ENCODE results near the gene CLASP1. TPM values are rescaled to one million over a fixed set of nuclear protein-coding genes. Genes with fewer than 3 reads are reported as not detected.

CLASP1 gene
- polyA plus RNA-seq (2013) = 25.3 TPM

DNA sequence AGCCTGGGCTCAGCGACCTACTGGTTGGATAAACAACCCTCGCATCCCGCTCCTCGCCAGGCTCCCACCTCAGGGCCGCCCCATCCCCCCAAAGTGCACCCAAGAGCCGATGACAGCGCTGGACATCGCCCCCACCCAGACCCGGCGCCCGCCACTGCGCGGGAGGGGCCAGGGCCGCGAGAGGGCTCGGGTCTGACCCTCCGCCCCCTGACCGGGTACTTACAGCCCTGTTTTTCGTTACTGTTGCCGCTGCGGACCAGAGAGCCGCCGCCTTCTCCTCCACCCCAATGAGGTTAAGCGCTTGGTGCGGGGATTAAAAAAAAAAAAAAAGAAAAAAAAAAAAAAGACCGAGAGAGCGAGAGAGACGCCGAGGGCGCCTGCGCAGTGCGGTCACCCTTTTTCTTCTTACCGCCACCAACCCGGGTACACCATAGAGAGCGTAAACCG is at the start of gene CLASP1:
Gene CLASP1 (minus strand): TSS at position 314 of the 447 bp plus-strand sequence. CDS start 43,567 bp downstream, outside the sequence.
- 0% methylated on average over 10 of the region's 36 CpGs for WGBS (ENCODE audit: insufficient coverage)
- Histone ChIP-seq H3K4me3 (ENCODE audit: control insufficient read depth in 1 of 7, extremely low read depth in 1 of 7, insufficient read depth in 4 of 7, low read depth in 2 of 7, low read length in 6 of 7) (peak within 1 kb of the TSS; percentile 80 to 98 (median 93)), H3K9me3 (ENCODE audit: control extremely low read depth in 1 of 5, control insufficient read depth in 4 of 5, insufficient read depth in 2 of 5, low read depth in 1 of 5, low read length in 4 of 5) (no peaks in the 10 kb centered on the region), H3K27ac (ENCODE audit: insufficient read depth in 1 of 2, low read depth in 1 of 2, low read length in 2 of 2, poor library complexity in 1 of 2, severe bottlenecking in 2 of 2) (peak within 1 kb of the TSS; percentile 97 to 98), H3K27me3 (replicated peaks in 2 of 5; ENCODE audit: control insufficient read depth in 4 of 5, insufficient read depth in 5 of 5, low read length in 4 of 5) (no peaks in the 10 kb centered on the region), H3K36me3 (ENCODE audit: control insufficient read depth in 4 of 4, insufficient read depth in 4 of 4, low read length in 3 of 4) (peaks cover 0 to 10% (median 1%) of the 10 kb centered on the region in 4 experiments), H3K4me1 (ENCODE audit: control extremely low read depth in 1 of 4, control insufficient read depth in 4 of 4, insufficient read depth in 4 of 4, low read length in 3 of 4) (peaks cover 20 to 42% (median 29%) of the 10 kb centered on the region in 4 experiments)
- ChIA-PET POLR2A (interaction anchor here (0.6 to 4.0 kb wide), 6 partner anchors 50 to 118 kb away, joined by 3 to 36 read pairs (median 4); partner anchors contain the start of genes NIFK and RNU4ATAC), CTCF (interaction anchor here (0.8 to 3.4 kb wide), 4 partner anchors 50 to 118 kb away, joined by 3 to 13 read pairs (median 6); partner anchors contain the start of gene RNU4ATAC)
- DNase-seq = no peak

DNA sequence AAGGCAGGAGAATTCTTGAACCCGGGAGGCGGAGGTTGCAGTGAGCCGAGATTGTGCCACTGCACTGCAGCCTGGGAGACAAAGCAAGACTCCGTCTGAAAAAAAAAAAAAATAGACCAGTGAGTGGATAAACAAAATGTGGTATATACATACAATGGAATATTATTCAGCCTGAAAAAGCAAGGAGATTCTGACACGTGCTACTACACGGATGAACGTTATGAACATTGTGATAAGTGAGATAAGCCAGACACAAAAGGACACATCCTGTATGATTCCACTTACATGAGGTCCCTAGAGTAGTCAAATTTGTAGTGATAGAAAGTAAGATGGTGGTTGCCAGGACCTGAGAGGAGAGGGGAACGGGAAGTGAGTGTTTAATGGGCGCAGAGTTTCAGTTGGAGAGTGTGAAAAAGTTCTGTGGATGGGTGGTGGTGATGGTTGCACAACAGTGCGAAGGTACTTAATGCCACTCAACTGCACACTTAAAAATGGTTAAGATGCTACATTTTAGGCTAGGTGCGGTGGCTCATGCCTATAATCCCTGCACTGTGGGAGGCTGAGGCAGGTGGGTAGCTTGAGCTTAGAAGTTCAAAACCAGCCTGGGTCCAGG is 49.2 kb upstream of the CLASP1 start:
- Histone ChIP-seq H3K9me3 (ENCODE audit: control extremely low read depth in 1 of 5, control insufficient read depth in 4 of 5, insufficient read depth in 2 of 5, low read depth in 1 of 5, low read length in 4 of 5) (no peaks in the 10 kb centered on the region), H3K27ac (ENCODE audit: insufficient read depth in 1 of 2, low read depth in 1 of 2, low read length in 2 of 2, poor library complexity in 1 of 2, severe bottlenecking in 2 of 2) (no peak overlapping the region), H3K4me1 (ENCODE audit: control extremely low read depth in 1 of 4, control insufficient read depth in 4 of 4, insufficient read depth in 4 of 4, low read length in 3 of 4) (peaks cover 6 to 30% (median 20%) of the 10 kb centered on the region in 4 experiments), H3K27me3 (replicated peaks in 2 of 5; ENCODE audit: control insufficient read depth in 4 of 5, insufficient read depth in 5 of 5, low read length in 4 of 5) (no peaks in the 10 kb centered on the region), H3K4me3 (ENCODE audit: control insufficient read depth in 1 of 7, extremely low read depth in 1 of 7, insufficient read depth in 4 of 7, low read depth in 2 of 7, low read length in 6 of 7) (no peak overlapping the region), H3K36me3 (ENCODE audit: control insufficient read depth in 4 of 4, insufficient read depth in 4 of 4, low read length in 3 of 4) (no peaks in the 10 kb centered on the region)
- ChIA-PET POLR2A (interaction anchor here (1.9 to 2.5 kb wide), 2 partner anchors 49 to 168 kb away, joined by 8 to 11 read pairs; partner anchors contain the start of genes CLASP1 and RNU4ATAC), CTCF (interaction anchor here (4.0 kb wide), 1 partner anchor 168 kb away, joined by 16 read pairs; the partner anchor contains the start of gene RNU4ATAC)
- no peak for DNase-seq
- 93% methylated on average over 10 of the region's 11 CpGs for WGBS (ENCODE audit: insufficient coverage)

DNA sequence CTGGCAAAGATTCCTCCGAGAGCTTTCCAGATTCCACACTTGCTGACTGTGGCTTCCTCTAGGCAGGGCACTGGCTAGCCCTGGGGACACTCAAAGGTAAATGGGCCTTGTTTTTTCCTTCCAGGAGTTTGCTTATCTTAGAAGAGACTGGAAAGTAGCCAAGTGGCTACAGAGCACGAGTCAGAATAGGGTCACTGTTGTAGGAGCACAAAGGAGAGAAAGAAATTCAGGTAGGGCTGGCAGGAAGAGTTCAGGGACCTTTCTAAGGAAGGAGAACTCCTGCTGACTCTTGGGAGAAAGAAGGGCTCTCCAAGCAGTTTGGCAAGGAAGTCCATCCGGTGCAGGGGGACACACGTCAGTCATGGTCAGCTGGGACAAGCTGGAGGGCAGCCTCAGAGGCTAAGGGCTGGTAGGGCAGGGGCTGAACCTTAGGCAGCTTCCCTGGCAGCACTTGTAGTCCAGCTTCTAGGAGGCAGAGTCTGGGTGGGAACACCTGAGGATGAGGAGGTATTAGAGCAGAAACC is 47.9 kb upstream of the CLASP1 start:
- Histone ChIP-seq H3K27me3 (replicated peaks in 2 of 5; ENCODE audit: control insufficient read depth in 4 of 5, insufficient read depth in 5 of 5, low read length in 4 of 5) (no peaks in the 10 kb centered on the region), H3K4me1 (ENCODE audit: control extremely low read depth in 1 of 4, control insufficient read depth in 4 of 4, insufficient read depth in 4 of 4, low read length in 3 of 4) (peaks cover 6 to 30% (median 20%) of the 10 kb centered on the region in 4 experiments), H3K36me3 (ENCODE audit: control insufficient read depth in 4 of 4, insufficient read depth in 4 of 4, low read length in 3 of 4) (no peaks in the 10 kb centered on the region), H3K4me3 (ENCODE audit: control insufficient read depth in 1 of 7, extremely low read depth in 1 of 7, insufficient read depth in 4 of 7, low read depth in 2 of 7, low read length in 6 of 7) (no peak overlapping the region), H3K27ac (ENCODE audit: insufficient read depth in 1 of 2, low read depth in 1 of 2, low read length in 2 of 2, poor library complexity in 1 of 2, severe bottlenecking in 2 of 2) (no peak overlapping the region), H3K9me3 (ENCODE audit: control extremely low read depth in 1 of 5, control insufficient read depth in 4 of 5, insufficient read depth in 2 of 5, low read depth in 1 of 5, low read length in 4 of 5) (no peaks in the 10 kb centered on the region)
- WGBS (ENCODE audit: insufficient coverage) = 66% methylated on average over 4 of the region's 4 CpGs
- DNase-seq = no peak
- ChIA-PET POLR2A (no interaction called here), CTCF (no interaction called here)

DNA sequence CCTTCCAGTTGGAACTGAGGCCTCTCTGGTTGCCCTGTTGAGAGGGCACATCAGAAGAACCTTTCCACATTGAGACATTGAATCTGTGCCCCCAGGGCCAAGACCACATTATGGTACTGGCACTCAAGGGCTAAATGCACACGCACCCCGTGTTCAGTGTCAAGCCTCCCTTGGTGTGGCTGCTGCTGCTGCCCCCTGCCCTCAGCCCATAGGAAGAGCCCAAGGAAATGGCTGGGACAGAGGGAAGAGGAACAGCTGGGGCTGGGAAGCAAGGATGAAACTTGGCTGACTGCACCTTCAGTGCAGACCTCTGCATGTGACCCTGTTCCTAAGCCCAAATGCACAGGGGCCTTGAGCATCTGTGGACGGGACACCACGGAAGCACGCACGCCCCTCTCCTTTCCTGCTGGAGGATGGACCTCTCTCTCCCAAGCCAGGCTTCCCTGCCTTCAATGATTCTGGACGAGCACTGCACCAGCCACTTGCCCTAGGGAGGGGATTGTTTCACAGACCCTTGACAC is 47.2 kb upstream of the CLASP1 start:
- no peaks in the 10 kb centered on the region for H3K36me3 ChIP-seq (ENCODE audit: control insufficient read depth in 4 of 4, insufficient read depth in 4 of 4, low read length in 3 of 4)
- ChIA-PET POLR2A (no interaction called here), CTCF (no interaction called here)
- no peaks in the 10 kb centered on the region for H3K9me3 ChIP-seq (ENCODE audit: control extremely low read depth in 1 of 5, control insufficient read depth in 4 of 5, insufficient read depth in 2 of 5, low read depth in 1 of 5, low read length in 4 of 5)
- H3K4me3 ChIP-seq (ENCODE audit: control insufficient read depth in 1 of 7, extremely low read depth in 1 of 7, insufficient read depth in 4 of 7, low read depth in 2 of 7, low read length in 6 of 7) = no peak overlapping the region
- no peak for DNase-seq
- no peaks in the 10 kb centered on the region for H3K27me3 ChIP-seq (replicated peaks in 2 of 5; ENCODE audit: control insufficient read depth in 4 of 5, insufficient read depth in 5 of 5, low read length in 4 of 5)
- peaks cover 6 to 30% (median 20%) of the 10 kb centered on the region in 4 experiments for H3K4me1 ChIP-seq (ENCODE audit: control extremely low read depth in 1 of 4, control insufficient read depth in 4 of 4, insufficient read depth in 4 of 4, low read length in 3 of 4)
- no peak overlapping the region for H3K27ac ChIP-seq (ENCODE audit: insufficient read depth in 1 of 2, low read depth in 1 of 2, low read length in 2 of 2, poor library complexity in 1 of 2, severe bottlenecking in 2 of 2)
- 98% methylated on average over 7 of the region's 7 CpGs for WGBS (ENCODE audit: insufficient coverage)

DNA sequence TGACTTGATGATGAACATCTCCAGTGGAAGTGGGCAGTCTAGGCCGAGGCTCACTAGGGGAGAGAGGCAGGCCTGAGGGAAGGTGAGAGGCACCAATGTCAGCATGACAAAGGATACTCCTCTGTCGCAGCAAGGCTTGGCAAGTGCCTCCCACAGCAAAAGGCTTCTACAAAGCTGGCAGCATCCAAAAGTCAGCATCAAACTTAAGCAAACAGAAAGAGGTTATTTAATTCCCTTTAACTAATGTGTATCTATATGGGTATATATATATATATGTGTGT is 45.8 kb upstream of the CLASP1 start:
- CTCF ChIA-PET = no interaction called here

DNA sequence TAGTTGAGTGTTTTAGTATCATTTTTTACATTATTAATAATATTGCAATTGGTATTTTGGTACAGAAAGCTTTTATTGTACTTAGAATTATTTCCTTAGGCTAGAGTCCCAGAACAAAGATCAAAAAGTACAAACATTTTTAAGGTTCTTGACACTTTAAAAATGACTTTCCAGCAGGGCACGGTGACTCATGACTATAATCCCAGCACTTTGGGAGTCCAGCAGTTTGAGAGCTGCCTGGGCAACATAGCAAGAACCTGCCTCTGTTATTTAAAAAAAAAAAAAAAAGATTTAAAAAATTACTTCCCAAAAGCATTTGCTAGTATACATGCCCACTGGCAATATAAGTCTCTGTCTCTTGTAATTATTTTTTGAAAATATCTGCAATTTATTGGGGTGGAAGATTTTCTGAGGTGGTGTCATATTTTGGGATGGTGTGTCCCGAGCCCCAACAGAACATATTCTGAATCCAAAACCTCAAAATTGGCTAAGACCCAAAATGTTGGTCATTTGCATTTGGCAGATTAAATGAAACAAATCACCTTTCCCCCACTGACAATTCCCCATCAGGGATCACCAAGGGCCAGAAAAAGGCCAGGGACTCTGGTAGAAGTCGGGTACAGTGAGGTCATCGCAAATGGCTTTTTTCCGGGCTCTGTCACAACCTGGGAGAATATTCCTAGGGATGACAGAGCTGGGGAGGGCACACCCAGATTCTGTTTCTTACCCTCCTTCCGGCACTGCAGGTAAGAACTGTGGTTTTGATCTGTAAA is 45.3 kb upstream of the CLASP1 start:
- Histone ChIP-seq H3K9me3 (ENCODE audit: control extremely low read depth in 1 of 5, control insufficient read depth in 4 of 5, insufficient read depth in 2 of 5, low read depth in 1 of 5, low read length in 4 of 5) (no peaks in the 10 kb centered on the region), H3K4me1 (ENCODE audit: control extremely low read depth in 1 of 4, control insufficient read depth in 4 of 4, insufficient read depth in 4 of 4, low read length in 3 of 4) (peaks cover 0 to 12% (median 9%) of the 10 kb centered on the region in 4 experiments), H3K27me3 (replicated peaks in 2 of 5; ENCODE audit: control insufficient read depth in 4 of 5, insufficient read depth in 5 of 5, low read length in 4 of 5) (no peaks in the 10 kb centered on the region), H3K27ac (ENCODE audit: insufficient read depth in 1 of 2, low read depth in 1 of 2, low read length in 2 of 2, poor library complexity in 1 of 2, severe bottlenecking in 2 of 2) (no peak overlapping the region), H3K36me3 (ENCODE audit: control insufficient read depth in 4 of 4, insufficient read depth in 4 of 4, low read length in 3 of 4) (no peaks in the 10 kb centered on the region), H3K4me3 (ENCODE audit: control insufficient read depth in 1 of 7, extremely low read depth in 1 of 7, insufficient read depth in 4 of 7, low read depth in 2 of 7, low read length in 6 of 7) (no peak overlapping the region)
- ChIA-PET POLR2A (no interaction called here), CTCF (no interaction called here)
- WGBS (ENCODE audit: insufficient coverage) = 97% methylated on average over 4 of the region's 6 CpGs
- DNase-seq = no peak

More for the DNA sequence above, 45.8 kb upstream of the CLASP1 start:
- H3K27me3 ChIP-seq (replicated peaks in 2 of 5; ENCODE audit: control insufficient read depth in 4 of 5, insufficient read depth in 5 of 5, low read length in 4 of 5) = no peaks in the 10 kb centered on the region
- H3K27ac ChIP-seq (ENCODE audit: insufficient read depth in 1 of 2, low read depth in 1 of 2, low read length in 2 of 2, poor library complexity in 1 of 2, severe bottlenecking in 2 of 2) = no peak overlapping the region
- H3K4me3 ChIP-seq (ENCODE audit: control insufficient read depth in 1 of 7, extremely low read depth in 1 of 7, insufficient read depth in 4 of 7, low read depth in 2 of 7, low read length in 6 of 7) = no peak overlapping the region
- DNase-seq = no peak
- peaks cover 3 to 17% (median 15%) of the 10 kb centered on the region in 4 experiments for H3K4me1 ChIP-seq (ENCODE audit: control extremely low read depth in 1 of 4, control insufficient read depth in 4 of 4, insufficient read depth in 4 of 4, low read length in 3 of 4)
- no peaks in the 10 kb centered on the region for H3K36me3 ChIP-seq (ENCODE audit: control insufficient read depth in 4 of 4, insufficient read depth in 4 of 4, low read length in 3 of 4)
- POLR2A ChIA-PET = no interaction called here
- H3K9me3 ChIP-seq (ENCODE audit: control extremely low read depth in 1 of 5, control insufficient read depth in 4 of 5, insufficient read depth in 2 of 5, low read depth in 1 of 5, low read length in 4 of 5) = no peaks in the 10 kb centered on the region
- WGBS (ENCODE audit: insufficient coverage) = no CpG with 5 or more reads among the region's 2 CpGs
